Smooth muscle cell (in vitro differentiated cells): ENCODE data around the gene KCNT1. TPM values are rescaled to one million over a fixed set of nuclear protein-coding genes. Genes with fewer than 3 reads are reported as not detected.

ENCODE experiments used
- DNase-seq: peaks from one replicate; lab custom pipeline; 2025; ENCODE audit not compliant: unreplicated experiment; lab: John Stamatoyannopoulos, UW
- H2AFZ ChIP-seq: fragments of 200-600 bp; sonication (generic); 2 replicates; pipeline ENCODE4 v1.6.0; 2016; ENCODE audit warnings: antibody characterized with exemption, low read depth, mild to moderate bottlenecking
- H3F3A ChIP-seq: fragments of 200-600 bp; sonication (generic); 2 replicates; pipeline ENCODE4 v1.6.0; 2017; ENCODE audit warnings: antibody characterized with exemption, low read depth
- H3K27ac ChIP-seq: fragments of 200-600 bp; sonication (generic); 2 replicates; pipeline ENCODE4 v1.5.1; 2016; ENCODE audit warnings: low read depth, mild to moderate bottlenecking
- H3K27me3 ChIP-seq: fragments of 200-600 bp; sonication (generic); 2 replicates; pipeline ENCODE4 v1.6.1; 2016; ENCODE audit warnings: low read depth, mild to moderate bottlenecking
- H3K36me3 ChIP-seq: fragments of 200-600 bp; sonication (generic); 2 replicates; pipeline ENCODE4 v1.5.1; 2016; ENCODE audit warnings: low read depth
- H3K4me1 ChIP-seq: fragments of 200-600 bp; sonication (generic); 2 replicates; pipeline ENCODE4 v1.5.1; 2016; ENCODE audit warnings: low read depth
- H3K4me2 ChIP-seq: fragments of 200-600 bp; sonication (generic); 2 replicates; pipeline ENCODE4 v1.6.0; 2016; ENCODE audit warnings: mild to moderate bottlenecking
- H3K4me3 ChIP-seq: fragments of 200-600 bp; sonication (generic); 2 replicates; pipeline ENCODE4 v1.5.1; 2016; ENCODE audit warnings: mild to moderate bottlenecking
- H3K79me2 ChIP-seq: fragments of 200-600 bp; sonication (generic); 2 replicates; pipeline ENCODE4 v1.6.0; 2016; ENCODE audit warnings: low read depth, mild to moderate bottlenecking
- H3K9ac ChIP-seq: fragments of 200-600 bp; sonication (generic); 2 replicates; pipeline ENCODE4 v1.6.0; 2016; ENCODE audit warnings: low read depth
- H3K9me3 ChIP-seq: fragments of 200-600 bp; sonication (generic); replicated peaks from 2 replicates; pipeline ENCODE4 v1.5.1; 2016; ENCODE audit warnings: low read depth
- H4K20me1 ChIP-seq: fragments of 200-600 bp; sonication (generic); 2 replicates; pipeline ENCODE4 v1.6.0; 2016; ENCODE audit warnings: low read depth
- CTCF ChIP-seq: fragments of 200-600 bp; sonication (generic); IDR thresholded peaks from 2 replicates; pipeline ENCODE4 v1.5.1; 2017; ENCODE audit warnings: borderline replicate concordance, mild to moderate bottlenecking, antibody characterized with exemption; ENCODE audit not compliant: insufficient read depth, poor library complexity, severe bottlenecking
- WGBS: methylation state at CpG from one replicate; pipeline ENCODE4 v1.1.7; 2016; ENCODE audit warnings: low lambda C conversion rate; 5-methylcytosine and 5-hydroxymethylcytosine counted together
- polyA plus RNA-seq: library from polyadenylated mRNA; unstranded; fragments of >200 nt; fragmentation: Nextera tagmentation; extraction: Ambion mirVana; gene quantifications from 2 replicates; pipeline ENCODE4 v1.2.1, GENCODE V29; 2016
- total RNA-seq: library from RNA; depleted of rRNA; stranded (reverse); fragments of >200 nt; gene quantifications from 2 replicates; pipeline ENCODE4 v1.2.3, GENCODE V29; 2014

KCNT1 gene
- total and polyA plus RNA-seq, 2 experiments from 2014 or later, result not detected

GRCh38 chr9:135774794-135775525 is 73.0 kb downstream of the KCNT1 start:
- no peak for TF ChIP-seq CTCF
- Histone ChIP-seq H3K4me1 (no peaks in the 10 kb centered on the region), H3F3A (no peaks in the 10 kb centered on the region), H3K9me3 (no peaks in the 10 kb centered on the region), H4K20me1 (no peaks in the 10 kb centered on the region), H2AFZ (no peak overlapping the region), H3K4me3 (no peak overlapping the region), H3K36me3 (no peaks in the 10 kb centered on the region), H3K27ac (no peak overlapping the region), H3K27me3 (no peaks in the 10 kb centered on the region), H3K79me2 (no peaks in the 10 kb centered on the region), H3K9ac (no peak overlapping the region), H3K4me2 (no peak overlapping the region)
- 95% methylated on average over 23 of the region's 24 CpGs for WGBS
- no peak for DNase-seq

DNA sequence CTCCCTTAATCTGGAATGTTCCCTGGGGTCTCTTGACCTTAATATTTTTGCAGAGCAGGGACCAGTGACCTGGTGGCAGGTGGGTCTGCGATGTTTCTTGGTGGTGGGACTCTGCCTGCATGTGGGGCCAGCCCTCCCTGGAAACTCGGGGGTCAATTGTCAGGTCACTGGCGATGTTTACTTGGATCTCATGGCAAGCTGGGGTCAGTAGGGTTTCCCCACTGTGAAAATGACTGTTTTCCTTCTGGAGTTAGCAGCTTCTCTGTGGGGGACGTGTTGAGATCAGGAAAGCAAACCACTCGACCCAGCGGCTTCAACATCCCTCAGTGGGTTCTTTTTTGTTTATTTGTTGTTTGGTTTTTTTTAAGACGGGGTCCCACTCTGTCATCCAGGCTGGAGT is 73.9 kb downstream of the KCNT1 start:
- TF ChIP-seq CTCF, result no peak
- H3K9me3 ChIP-seq, result no peaks in the 10 kb centered on the region
- WGBS, result 82% methylated on average over 7 of the region's 7 CpGs
- H3K79me2 ChIP-seq, result no peaks in the 10 kb centered on the region
- no peak overlapping the region for H2AFZ ChIP-seq
- no peaks in the 10 kb centered on the region for H3K27me3 ChIP-seq
- no peak overlapping the region for H3K4me2 ChIP-seq
- H3F3A ChIP-seq, result no peaks in the 10 kb centered on the region
- no peak for DNase-seq
- no peaks in the 10 kb centered on the region for H3K36me3 ChIP-seq
- H3K27ac ChIP-seq, result no peak overlapping the region
- H3K9ac ChIP-seq, result no peak overlapping the region
- H3K4me1 ChIP-seq, result no peaks in the 10 kb centered on the region
- no peak overlapping the region for H3K4me3 ChIP-seq
- H4K20me1 ChIP-seq, result no peaks in the 10 kb centered on the region

- Histone ChIP-seq H3K27ac (no peak overlapping the region), H3K9ac (no peak overlapping the region), H3K4me3 (no peak overlapping the region), H3K9me3 (no peaks in the 10 kb centered on the region), H2AFZ (no peak overlapping the region), H3F3A (no peaks in the 10 kb centered on the region), H3K36me3 (no peaks in the 10 kb centered on the region), H3K4me1 (no peaks in the 10 kb centered on the region), H4K20me1 (no peaks in the 10 kb centered on the region), H3K4me2 (no peak overlapping the region), H3K79me2 (no peaks in the 10 kb centered on the region), H3K27me3 (no peaks in the 10 kb centered on the region)
- no peak for DNase-seq
- WGBS, result 88% methylated on average over 23 of the region's 25 CpGs
- TF ChIP-seq CTCF, result no peak
Observed at GRCh38 chr9:135776893-135777622, 75.1 kb downstream of the KCNT1 start.
